ENCODE data around the gene APIP.

The APIP gene, protein sequence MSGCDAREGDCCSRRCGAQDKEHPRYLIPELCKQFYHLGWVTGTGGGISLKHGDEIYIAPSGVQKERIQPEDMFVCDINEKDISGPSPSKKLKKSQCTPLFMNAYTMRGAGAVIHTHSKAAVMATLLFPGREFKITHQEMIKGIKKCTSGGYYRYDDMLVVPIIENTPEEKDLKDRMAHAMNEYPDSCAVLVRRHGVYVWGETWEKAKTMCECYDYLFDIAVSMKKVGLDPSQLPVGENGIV

DNA sequence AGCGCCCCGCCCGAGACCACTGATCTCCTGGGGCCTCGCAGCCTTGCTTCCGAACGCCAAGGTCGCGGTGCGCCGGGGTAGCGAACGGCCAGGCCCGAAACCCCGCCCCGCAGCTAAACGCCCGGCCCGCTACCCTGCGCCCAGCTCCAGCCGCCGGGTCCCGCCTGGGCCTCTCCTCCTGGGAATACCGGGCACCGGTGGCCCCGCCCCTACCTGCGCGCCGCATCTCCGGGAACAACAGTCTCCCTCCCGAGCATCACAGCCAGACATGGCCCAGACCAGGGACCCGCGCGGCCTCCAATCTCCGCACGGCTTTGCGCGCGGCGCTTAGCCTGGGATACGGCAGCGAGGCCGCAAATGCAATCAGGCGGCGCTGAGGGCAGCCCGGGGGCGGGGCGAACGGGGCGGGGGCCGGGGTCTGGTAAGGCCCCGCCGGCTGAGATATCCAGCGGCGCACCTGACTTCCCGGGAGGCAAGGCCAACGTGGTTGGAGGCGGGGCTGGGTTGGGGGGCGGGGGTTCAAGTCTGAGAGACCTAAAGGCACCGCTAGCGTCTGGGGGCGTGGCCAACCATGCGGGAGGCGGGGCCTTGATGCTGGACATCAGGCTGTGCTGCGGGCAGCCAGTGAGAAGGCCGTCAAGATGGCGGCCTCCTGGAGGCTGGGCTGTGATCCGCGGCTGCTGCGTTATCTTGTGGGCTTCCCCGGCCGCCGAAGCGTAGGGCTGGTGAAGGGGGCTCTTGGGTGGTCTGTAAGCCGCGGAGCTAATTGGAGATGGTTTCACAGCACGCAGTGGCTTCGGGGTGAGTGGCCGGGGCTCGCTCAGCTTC is at the start of gene APIP, which contains the start of gene PDHX:
Gene APIP, minus strand, starts transcription at position 365 of the 828 bp plus-strand sequence. Its CDS starts 95 bp downstream, at position 270.
Gene PDHX, plus strand, starts transcription at position 604 of the 828 bp plus-strand sequence. Its CDS starts 38 bp downstream, at position 642.
- DNase-seq (ENCODE audit: low spot score) = peak; percentile 97

DNA sequence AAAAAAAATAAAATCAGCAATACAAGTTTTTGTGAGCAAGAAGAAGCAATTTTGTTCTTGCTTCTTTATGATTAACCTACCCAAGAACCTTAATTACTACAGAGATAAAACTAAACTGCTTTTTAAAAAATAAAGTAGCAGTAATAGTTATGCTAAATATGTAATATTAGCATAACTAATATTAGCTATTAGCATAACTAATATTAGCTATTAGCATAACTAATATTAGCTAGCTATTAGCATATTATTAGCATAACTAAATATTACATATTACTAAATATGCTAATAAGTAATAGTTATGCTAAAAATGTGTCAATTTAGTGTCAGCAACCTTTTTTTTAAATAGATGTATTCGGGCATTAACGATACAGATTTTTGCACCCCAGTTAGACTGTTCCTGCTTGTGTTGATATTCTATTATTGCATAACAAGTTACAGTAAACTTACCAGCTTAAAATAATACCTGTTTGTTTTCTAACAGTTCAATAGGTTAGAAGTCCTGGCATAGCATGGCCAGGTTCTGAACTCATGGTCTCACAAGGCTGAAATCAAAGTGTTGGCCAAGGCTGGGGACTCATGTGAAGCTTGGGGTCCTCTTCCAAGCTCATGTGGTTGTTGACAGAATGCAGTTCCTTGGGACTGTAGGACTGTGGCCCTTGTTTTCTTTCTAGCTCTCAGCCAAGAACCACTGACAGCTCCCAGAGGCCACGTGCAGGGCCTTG is 48.6 kb upstream of the APIP start:
- no peak for DNase-seq (ENCODE audit: low spot score)

DNA sequence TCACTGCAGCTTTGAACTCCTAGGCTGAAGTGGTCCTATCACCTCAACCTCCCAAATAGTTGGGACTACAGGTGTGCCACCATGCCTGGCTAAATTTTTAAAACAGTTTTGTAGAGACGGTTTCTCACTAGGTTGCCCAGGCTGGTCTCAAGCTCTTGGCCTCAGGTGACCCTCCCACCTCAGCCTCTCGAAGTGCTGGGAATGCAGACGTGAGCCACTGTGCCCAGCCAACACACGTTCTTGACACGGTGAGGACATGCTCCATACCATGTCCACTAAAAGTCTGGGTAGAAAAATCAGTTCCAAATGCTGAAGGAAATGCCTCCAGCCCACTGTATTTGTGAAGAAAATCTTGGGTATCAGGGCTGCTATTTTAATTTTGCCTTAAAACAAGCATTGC is 47.2 kb upstream of the APIP start:
- DNase-seq (ENCODE audit: low spot score) = no peak

DNA sequence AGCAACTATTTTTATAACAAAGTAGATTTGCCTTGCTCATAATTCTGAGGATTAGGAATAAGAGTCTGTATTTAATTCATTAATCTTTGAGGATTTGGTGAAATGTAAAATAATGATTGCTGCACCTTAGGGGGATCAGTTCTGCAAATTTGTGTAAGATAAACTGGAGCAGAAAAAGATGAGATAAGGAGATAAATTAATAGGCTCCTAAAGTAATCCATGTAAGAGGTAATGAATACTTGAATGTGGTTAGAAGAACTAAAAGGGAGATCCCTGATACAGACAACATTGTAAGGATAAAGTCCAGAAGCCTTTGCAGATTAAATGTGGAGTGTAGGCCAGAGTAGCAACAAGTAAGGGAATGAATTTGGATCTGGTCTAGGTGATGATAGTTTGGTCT is 45.9 kb upstream of the APIP start:
- no peak for DNase-seq (ENCODE audit: low spot score)

DNA sequence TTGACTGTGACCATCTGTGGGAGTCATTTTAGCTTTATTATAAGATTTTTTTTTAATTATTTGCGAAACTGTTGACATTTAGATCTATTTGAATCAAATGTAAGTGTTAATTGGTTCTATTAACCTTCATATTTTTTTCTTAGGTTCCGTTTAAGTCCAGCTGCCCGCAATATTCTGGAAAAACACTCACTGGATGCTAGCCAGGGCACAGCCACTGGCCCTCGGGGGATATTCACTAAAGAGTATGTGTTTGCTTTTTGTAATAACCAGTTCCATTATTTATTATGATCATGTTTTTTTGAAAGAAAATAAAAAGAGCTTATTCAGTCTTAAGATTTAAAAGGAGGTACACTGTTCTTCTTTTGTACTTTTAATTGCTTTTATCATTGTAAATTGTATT is 44.1 kb upstream of the APIP start:
- DNase-seq (ENCODE audit: low spot score) = no peak

DNA sequence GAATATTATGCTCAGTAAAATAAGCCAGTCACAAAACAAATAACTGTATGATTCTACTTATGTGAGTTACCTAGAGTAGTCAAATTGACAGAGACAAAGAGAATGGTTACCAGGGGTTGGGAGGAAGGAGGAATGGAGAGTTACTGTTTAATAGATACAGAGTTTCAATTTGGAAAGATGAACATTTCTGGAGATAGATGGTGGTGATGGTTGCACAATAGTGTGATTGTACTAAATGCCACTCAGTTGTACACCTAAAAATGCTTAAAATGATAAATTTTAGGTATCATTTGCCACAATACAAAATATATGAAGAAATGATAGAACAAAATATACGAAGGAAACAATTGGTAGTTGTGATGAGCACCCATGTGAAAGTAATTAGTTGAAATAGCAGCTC is 43.6 kb upstream of the APIP start:
- DNase-seq (ENCODE audit: low spot score) = no peak

DNA sequence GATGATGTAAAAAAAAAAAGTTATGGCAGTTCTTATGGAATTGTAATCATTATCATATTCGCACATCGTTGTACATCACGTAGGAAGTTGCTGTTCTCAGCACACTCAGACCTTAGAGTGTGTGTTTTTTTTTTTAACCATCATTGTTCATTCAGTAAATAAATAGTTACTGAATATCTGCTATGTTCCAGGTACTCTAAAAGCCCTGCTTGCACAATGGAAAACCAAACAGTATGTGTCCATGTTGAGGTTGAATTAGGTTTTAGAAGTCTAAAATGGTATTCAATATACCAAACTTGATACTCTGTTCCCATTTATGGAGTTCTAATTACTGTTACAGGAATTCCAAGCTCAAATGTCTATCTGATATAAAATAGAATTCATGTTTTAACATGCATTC is 41.4 kb upstream of the APIP start:
- DNase-seq (ENCODE audit: low spot score) = no peak

DNA sequence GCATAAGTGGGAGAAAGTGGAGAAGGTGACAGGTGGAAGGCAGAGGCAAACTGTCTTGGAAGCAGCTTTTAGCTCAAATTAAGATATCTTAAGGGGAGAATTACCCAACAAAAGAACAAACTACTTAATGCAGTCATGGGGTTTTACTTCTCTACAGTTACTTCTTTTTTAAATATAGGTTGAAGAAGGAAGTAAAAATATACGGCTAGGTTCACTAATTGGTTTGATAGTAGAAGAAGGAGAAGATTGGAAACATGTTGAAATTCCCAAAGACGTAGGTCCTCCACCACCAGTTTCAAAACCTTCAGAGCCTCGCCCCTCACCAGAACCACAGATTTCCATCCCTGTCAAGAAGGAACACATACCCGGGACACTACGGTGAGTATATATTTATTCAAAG is 41.0 kb upstream of the APIP start:
- DNase-seq (ENCODE audit: low spot score) = no peak

DNA sequence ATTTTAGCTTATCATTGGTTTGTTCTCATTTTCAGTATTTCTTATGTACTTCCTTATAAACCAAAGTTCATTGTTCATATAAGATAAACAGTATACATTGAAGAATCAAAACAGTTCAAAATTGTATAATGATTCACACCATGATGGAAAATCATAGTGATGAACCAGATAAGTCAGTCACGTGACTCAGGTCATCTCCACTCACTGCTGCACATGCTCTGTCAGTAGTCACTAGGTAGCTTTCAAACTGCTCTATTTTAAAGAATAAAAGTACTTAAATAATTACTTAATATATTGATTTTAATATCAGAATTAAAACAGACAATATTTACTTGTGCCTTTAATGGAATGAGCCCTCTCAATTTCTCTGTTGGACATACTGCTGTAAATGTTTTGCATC is 37.8 kb upstream of the APIP start:
- DNase-seq (ENCODE audit: low spot score) = no peak

DNA sequence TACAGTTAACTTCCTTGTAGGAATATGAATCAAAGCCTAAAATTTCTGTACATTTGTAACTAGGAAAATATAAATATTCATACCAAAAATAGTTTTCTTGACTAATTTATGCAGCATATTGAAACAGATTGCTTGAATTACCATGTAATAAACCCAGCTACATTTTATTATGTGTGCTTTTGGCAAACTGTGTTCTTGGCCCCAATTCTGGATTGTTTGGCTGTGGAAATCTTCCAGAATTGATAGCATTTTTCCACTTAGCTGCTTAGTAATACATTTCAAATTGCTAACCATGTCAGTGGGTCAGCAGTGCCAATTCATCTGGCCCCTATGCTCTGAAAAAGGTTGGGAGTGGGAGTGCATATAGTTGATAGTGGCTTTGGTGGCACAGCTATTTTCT is 32.5 kb upstream of the APIP start:
- peak; percentile 47 for DNase-seq (ENCODE audit: low spot score)

DNA sequence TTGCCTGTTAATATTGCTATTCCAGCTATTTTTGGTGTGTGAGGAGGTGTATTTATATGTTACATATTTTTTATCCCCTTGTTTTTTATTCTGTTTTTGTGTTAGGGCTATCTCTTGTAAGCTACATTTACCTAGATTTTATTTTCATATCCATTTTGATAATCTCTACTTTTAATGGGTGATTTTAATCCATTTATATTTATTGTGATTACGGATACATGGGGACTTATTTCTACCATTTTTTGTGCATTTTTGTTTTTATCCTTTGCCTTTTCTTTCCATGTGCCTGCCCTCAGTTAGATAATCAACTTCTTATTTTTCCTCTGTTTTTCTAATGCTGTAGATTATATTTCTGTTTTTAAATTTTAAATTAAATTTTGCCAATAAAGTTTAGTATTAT is 28.5 kb upstream of the APIP start:
- DNase-seq (ENCODE audit: low spot score) = no peak

DNA sequence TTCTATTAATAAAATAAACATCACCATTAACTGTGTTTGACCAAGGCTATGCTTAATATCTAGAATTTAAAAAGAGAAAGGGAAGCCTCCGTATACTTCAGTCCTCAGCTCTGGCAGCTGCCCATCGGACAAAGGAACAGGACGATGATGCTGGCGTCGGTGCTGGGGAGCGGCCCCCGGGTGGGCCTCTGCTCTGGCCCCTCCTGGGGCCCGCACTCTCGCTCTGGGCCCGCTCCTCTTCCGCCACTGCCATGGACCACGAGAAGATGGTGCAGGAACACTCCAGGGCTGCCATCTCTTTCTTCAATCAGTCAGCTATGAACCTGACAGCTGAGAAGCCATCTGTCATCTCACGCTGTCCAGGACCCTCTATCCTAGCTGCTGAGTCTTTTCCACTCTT is 25.5 kb upstream of the APIP start:
- DNase-seq (ENCODE audit: low spot score) = no peak

DNA sequence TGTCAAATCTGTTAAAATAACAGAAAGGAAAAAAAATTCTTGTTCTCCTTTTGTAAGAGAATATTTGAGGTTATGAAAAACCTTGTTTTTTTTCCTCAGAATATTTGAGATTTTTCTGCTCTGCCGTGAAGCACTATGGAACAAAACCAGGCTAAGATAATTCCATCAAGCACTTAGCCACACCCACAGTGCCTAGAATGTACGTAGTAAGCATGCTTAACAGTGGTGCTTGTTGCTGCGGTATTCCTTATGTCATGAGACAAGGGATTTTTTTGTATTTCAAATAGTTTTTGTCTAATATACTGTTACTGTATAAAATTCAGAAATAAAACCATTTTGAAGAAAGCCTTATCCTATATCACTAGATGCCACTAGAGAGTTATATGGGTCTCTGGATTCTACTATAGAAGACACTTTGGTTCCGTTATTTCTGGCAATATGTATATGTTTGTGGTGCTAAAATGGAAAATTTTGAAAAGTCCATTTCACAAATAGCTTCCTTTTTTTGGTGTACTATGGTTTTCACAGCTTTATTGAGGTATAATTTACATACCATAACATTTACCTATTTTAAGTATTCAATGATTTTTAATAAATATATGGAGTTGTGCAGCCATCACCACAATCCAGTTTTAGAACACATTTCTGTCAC is 24.0 kb upstream of the APIP start:
- peak; percentile 29 for DNase-seq (ENCODE audit: low spot score)

DNA sequence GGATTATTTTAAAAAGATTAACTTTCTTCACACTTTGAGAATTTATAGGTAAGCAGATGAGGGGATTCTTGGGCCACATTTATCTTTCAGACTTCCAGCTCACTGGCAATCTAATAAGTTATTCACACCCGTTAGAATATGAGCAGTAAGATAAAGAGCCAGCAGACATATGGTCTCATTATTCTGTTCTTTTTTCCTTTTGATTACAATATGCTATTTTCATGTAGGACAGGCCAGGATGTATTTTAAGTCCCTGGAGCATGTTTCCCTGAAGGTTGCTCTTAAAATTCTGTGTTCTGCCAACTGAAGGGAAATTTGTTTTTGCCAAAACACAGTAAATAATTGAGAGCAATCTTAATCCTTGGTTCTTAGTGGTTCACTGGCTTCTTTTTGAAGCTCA is 22.4 kb upstream of the APIP start:
- DNase-seq (ENCODE audit: low spot score) = no peak

DNA sequence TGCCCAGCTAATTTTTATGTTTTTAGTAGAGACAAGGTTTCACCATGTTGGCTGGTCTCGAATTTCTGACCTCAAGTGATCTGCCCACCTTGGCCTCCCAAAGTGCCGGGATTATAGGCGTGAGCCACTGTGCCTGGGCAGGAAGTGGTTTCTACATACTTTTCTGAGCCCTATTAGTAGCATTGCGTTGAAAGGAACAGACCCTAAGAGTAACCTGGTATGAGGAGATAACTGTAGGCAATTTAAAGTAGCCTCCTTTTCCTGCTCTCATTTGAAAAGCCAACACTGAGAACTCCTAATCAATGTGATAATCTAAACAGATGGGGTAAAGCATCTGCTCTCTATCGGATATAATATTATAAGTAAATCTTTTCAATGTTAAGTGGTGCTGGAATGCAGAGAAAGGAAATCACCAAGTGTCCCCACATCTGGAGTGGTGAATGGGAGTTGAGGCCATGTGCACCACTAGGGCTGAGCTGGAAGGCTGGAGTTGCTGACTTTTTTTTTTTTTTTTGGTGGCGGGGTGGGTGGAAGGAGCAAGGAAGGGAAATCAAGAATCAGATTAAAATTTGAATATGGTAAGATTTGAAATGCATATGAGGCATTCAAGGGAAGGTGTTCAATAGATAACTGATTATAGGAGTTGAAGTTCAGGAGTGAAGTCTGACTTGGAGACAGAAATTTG is 20.9 kb upstream of the APIP start:
- no peak for DNase-seq (ENCODE audit: low spot score)

DNA sequence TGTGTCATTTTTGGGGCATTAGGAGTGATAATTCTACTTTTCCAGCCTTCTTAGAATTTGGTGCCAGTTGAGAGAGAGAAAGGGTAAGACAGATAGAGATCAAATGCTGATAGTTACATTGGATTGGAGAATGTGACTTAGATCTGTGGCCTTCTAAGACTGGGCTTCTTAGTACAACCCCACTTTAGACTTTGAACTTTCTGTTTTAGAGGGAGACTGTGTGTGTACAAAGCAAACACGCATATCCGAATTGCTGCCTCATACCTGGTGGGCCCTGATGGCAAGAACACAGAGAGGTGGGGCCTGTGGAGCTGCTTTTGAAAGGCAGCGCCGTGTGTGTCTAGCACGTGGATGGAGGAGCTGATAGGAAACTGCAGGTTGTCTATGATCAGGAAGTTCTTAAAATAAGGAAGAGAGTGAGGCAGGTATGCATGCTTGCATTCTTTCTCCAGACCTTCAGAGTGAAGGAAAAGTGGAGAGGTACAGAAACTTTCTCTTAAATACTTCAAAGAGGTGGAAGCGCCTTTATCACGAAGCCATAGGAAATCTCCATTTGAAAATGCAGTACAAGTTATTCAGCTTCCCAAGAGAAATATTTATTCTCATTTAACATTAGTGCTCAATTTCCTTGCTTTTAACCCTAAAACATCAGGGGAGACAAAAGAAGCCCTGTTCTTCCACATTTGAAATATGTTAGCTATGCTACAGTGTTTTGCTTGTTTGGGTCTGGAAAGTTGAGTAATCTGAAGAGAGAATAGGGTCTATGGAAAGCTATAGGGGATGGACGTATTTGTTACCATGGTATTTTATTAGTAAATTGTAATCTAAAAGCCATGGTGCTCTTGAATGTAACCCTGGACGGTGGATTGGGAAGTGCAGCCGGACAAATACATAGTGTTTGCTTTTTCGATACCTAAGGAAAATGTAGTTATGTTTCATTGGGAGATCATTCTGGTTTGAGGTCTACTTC is 13.9 kb upstream of the APIP start:
- DNase-seq (ENCODE audit: low spot score) = no peak

DNA sequence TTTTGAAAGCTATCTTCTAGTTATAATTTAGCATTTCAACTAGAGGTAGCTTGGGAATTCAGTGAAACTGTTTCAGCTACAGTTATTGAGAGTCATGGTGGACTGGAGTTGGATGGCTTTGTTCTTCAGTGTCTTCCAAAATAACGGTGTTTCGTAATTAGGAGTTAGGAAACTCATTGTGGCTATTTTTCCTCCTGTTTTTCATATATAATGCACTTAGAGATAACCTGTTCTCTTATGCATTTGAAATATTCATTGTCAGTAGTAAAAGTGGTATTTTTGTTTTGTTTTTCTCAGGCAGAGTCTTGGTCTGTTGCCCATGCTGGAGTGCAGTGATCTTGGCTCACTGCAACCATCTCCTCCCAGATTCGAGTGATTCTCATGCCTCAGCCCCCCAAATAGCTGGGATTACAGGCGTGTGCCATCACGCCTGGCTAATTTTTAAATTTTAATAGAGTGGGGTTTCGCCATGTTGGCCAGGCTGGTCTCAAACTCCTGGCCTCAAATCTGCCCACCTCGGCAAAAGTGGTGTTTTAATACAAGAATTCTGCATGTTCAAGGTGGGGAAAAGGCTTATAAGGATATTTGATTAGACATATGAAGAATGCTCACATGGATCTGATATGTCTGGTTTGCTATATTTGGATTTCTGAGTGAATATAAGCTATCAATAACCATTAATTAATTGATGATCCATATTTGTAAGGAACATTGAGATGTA is 12.9 kb upstream of the APIP start:
- no peak for DNase-seq (ENCODE audit: low spot score)

DNA sequence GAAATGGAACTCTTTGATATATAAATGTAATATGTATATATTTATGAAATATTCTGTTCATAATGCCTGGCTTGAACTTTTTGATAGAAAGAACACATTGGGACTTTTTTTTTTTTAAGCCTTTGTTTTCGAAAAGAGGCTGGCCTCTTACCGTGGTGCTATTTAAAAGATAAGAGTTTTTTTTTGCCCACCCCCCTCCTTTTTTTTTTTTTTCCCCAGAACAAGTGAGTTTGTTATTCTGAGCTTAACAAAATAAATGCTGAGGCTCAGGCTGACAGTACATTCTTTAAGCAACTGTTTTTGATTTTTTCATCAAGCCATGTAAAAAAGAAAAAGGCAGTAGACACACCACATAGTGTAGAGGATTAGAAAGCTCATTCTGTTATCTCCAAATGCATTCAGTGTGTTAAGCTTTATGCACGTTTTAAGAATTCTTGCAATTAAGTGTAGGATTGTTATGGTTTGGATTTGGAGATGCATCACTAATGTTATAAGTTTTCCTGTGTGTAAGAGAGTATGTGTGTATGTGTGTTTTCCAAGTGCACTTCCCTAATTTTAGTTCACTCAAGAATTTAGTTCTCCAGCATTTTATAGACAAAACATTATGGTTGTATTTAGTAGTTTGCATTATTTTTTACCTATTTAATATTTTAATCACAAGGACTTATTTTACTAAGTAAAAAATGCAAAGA is 12.2 kb upstream of the APIP start:
- no peak for DNase-seq (ENCODE audit: low spot score)

DNA sequence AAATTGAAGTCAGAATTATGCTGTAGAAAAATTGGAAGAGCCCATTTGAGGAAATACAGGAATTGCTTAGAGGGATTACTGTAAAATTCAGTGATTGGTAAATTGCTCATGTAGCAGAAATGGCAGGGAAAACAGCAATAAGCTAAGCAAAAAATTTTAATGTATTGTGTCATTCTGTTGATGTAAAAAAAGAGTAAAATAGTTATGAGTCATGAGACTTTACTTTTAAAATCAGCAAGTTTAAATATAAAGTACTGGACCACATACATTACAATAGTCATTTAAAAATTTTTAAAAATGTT is 10.6 kb upstream of the APIP start:
- DNase-seq (ENCODE audit: low spot score) = no peak

Measured in AG20443 (cell line).